Mesothelial cell of epicardium (in vitro differentiated cells): ENCODE measurements around the gene CPA4. TPM values are rescaled to one million over a fixed set of nuclear protein-coding genes. Genes with fewer than 3 reads are reported as not detected.

Experiments used
- DNase-seq, 2 experiments: peaks; one replicate each; pipeline ENCODE4 v3.0.0; 2021; ENCODE audit warnings: low spot score in 2 of 2; ENCODE audit not compliant: unreplicated experiment in 2 of 2
- H3K27ac Mint-ChIP-seq: 2 replicates; pipeline ENCODE4 v1.8.0; 2021; ENCODE audit warnings: mixed read lengths
- H3K27me3 Mint-ChIP-seq: 2 replicates; pipeline ENCODE4 v1.8.0; 2021; ENCODE audit warnings: low read depth, mixed read lengths
- H3K36me3 Mint-ChIP-seq: 2 replicates; pipeline ENCODE4 v1.8.0; 2021; ENCODE audit warnings: mixed read lengths
- H3K4me1 Mint-ChIP-seq: 2 replicates; pipeline ENCODE4 v1.8.0; 2021; ENCODE audit warnings: mixed read lengths
- H3K4me3 Mint-ChIP-seq: 2 replicates; pipeline ENCODE4 v1.8.0; 2021; ENCODE audit warnings: mild to moderate bottlenecking, moderate library complexity, mixed read lengths
- H3K9me3 Mint-ChIP-seq: 2 replicates; pipeline ENCODE4 v1.8.0; 2021; ENCODE audit warnings: mixed read lengths
- total RNA-seq: library from RNA; stranded (reverse); gene quantifications from 3 replicates; pipeline ENCODE4 v1.2.1, GENCODE V29; 2021
- TF ChIP-seq, protein P1 (sequence below): fragments of 200-600 bp; sonication (generic); IDR thresholded peaks from one replicate; pipeline ENCODE4 v1.5.0; 2021; ENCODE audit warnings: antibody characterized with exemption; ENCODE audit not compliant: unreplicated experiment

Gene CPA4
- total RNA-seq, 1 donor from 2014 or later, result 4.1 TPM

DNA sequence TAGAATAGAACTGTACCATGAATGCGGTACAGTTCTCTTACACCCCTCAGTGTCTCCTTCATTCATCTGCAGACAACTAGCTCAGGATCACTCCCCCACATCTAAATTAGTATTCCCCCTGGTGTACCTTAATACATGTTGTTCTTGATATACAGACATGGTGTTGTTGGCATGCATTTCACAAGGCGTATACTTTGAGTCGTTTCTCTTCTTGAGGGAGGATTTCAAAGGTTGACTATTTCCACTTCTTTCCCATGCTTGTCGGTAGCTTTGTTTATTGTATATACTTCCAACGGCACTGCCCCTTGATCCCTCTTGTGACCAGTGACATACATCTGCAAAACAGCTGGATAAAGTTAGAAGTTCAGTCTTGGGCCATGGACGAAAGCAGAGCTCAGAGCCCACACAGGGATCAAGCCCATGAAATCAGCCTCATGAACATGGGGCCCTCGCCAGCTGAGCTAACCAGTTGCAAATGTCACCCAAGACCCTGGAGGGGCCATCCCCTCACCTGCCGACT, 8.6 kb downstream of the CPA4 start:
- H3K4me3 Mint-ChIP-seq, result no peak overlapping the region
- DNase-seq, result no peak
- H3K27ac Mint-ChIP-seq, result peak overlapping the region; percentile 59
- H3K4me1 Mint-ChIP-seq, result peaks cover 44% of the 10 kb centered on the region
- no peaks in the 10 kb centered on the region for H3K27me3 Mint-ChIP-seq
- H3K36me3 Mint-ChIP-seq, result no peaks in the 10 kb centered on the region
- TF ChIP-seq, protein P1, sequence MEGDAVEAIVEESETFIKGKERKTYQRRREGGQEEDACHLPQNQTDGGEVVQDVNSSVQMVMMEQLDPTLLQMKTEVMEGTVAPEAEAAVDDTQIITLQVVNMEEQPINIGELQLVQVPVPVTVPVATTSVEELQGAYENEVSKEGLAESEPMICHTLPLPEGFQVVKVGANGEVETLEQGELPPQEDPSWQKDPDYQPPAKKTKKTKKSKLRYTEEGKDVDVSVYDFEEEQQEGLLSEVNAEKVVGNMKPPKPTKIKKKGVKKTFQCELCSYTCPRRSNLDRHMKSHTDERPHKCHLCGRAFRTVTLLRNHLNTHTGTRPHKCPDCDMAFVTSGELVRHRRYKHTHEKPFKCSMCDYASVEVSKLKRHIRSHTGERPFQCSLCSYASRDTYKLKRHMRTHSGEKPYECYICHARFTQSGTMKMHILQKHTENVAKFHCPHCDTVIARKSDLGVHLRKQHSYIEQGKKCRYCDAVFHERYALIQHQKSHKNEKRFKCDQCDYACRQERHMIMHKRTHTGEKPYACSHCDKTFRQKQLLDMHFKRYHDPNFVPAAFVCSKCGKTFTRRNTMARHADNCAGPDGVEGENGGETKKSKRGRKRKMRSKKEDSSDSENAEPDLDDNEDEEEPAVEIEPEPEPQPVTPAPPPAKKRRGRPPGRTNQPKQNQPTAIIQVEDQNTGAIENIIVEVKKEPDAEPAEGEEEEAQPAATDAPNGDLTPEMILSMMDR, result no peak
- peaks cover 7% of the 10 kb centered on the region for H3K9me3 Mint-ChIP-seq

DNA sequence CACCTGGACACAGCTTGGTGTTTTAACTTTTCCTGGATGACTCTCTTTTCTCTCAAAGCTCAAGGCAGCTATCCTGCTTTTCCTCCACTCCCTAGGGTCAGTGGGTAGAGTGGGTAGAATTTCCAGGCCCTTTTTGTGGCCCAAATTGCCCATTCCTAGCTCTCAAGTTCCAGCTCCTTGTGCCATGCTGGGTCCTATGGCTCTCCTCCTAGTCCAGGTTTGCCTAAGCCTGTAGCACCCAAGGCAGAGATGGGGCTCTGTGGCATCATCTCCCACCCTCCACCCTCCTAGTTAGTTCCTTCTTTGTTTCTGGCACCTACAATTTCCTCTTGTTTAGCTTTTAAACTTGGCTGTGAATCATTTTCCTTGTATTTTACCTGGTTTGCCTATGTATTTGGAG, 9.7 kb downstream of the CPA4 start:
- Mint-ChIP-seq H3K4me3 (no peak overlapping the region), H3K4me1 (peaks cover 40% of the 10 kb centered on the region), H3K36me3 (no peaks in the 10 kb centered on the region), H3K9me3 (peaks cover 7% of the 10 kb centered on the region), H3K27me3 (no peaks in the 10 kb centered on the region), H3K27ac (no peak overlapping the region)
- DNase-seq, result no peak
- TF ChIP-seq, protein P1, result no peak

DNA sequence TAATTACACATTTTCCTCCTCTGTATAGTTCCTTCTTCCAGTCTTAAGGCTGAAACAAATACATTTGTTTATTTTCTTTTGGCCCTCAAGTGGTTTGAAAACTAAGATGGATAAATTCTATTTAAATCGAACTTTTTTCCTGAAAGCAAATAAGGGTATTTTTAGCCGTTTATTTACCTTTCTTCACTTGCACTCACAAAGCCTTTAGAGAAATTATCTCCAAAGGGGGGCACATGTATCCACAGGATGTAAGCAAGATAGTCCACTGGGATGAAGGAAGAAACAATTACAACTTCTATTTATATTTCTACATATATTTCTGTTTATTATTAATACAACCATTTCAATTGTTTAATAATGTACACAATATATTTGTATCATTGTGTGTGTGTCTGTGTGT, 10.2 kb downstream of the CPA4 start:
- DNase-seq, result no peak
- TF ChIP-seq, protein P1, result no peak
- no peaks in the 10 kb centered on the region for H3K36me3 Mint-ChIP-seq
- H3K9me3 Mint-ChIP-seq, result peaks cover 7% of the 10 kb centered on the region
- H3K27me3 Mint-ChIP-seq, result no peaks in the 10 kb centered on the region
- no peak overlapping the region for H3K4me3 Mint-ChIP-seq
- H3K27ac Mint-ChIP-seq, result no peak overlapping the region
- peaks cover 35% of the 10 kb centered on the region for H3K4me1 Mint-ChIP-seq

DNA sequence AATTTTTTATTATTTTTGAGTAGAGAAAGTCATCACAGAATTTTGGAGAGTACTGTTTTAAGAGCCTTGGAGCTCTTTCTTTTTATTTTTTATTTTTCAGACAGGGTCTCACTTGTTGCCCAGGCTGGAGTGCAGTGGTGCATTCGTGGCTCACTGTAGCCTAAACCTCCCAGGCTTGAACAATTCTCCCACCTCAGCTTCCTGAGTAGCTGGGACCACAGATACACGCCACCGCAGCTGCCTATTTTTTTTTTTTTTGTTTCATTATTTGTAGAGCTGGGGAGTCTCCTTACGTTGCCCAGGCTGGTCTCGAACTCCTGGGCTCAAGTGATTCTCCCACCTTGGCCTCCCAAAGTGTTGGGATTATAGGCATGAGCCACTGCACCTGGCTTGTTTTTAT, 10.6 kb downstream of the CPA4 start:
- TF ChIP-seq, protein P1, result no peak
- H3K36me3 Mint-ChIP-seq, result no peaks in the 10 kb centered on the region
- no peak overlapping the region for H3K27ac Mint-ChIP-seq
- H3K9me3 Mint-ChIP-seq, result peaks cover 7% of the 10 kb centered on the region
- no peaks in the 10 kb centered on the region for H3K27me3 Mint-ChIP-seq
- peaks cover 32% of the 10 kb centered on the region for H3K4me1 Mint-ChIP-seq
- H3K4me3 Mint-ChIP-seq, result no peak overlapping the region
- DNase-seq, result no peak

DNA sequence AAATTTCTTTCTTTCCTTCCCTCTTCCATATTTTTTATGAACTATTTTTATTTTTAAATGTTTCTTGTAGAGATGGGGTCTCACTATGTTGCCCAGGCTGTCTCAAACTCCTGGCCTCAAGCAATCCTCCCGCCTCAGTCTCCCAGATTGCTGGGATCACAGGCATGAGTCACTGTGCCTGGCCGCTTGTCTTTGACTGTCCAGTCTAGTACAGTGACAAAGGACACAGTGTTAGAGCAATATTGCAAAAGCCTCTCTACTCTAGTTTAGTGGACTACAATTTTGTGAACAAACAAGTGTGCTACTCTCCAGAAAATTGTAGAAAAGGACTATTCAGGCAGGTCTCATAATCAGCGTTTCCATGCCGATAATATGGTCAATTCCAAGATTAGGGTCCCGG, 11.0 kb downstream of the CPA4 start:
- Mint-ChIP-seq H3K4me1 (peaks cover 28% of the 10 kb centered on the region), H3K36me3 (no peaks in the 10 kb centered on the region), H3K27me3 (no peaks in the 10 kb centered on the region), H3K9me3 (peaks cover 7% of the 10 kb centered on the region), H3K27ac (no peak overlapping the region), H3K4me3 (no peak overlapping the region)
- TF ChIP-seq, protein P1, result no peak
- DNase-seq, result no peak

DNA sequence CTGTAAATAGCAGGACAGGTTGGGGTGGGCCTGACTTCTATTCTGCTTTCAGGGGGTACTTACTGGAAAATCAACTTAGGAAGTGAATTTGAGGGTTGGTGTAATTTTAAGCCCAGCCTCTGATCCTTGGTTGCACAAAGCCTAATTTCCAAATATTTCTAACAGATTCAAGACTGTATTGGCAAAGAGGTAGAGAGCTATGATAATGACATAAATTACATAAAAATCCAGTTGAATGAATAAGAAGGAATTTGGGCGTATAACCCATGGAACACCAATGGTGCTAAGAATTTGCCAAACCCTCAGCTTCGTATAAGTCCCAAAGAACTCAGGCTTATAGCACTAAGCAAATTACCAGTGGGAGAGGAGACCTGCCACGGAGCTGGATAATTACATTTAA, 11.9 kb downstream of the CPA4 start:
- Mint-ChIP-seq H3K9me3 (peaks cover 7% of the 10 kb centered on the region), H3K36me3 (no peaks in the 10 kb centered on the region), H3K4me3 (no peak overlapping the region), H3K27me3 (no peaks in the 10 kb centered on the region), H3K4me1 (peaks cover 19% of the 10 kb centered on the region), H3K27ac (no peak overlapping the region)
- TF ChIP-seq, protein P1, result no peak
- no peak for DNase-seq
